ENCODE measurements around the gene ABCB9.
"Not testable (repeated sequence)": the region's sequence is repeated elsewhere in the genome, so short reads cannot be mapped to it uniquely, and the experiment has no call there.

Gene ABCB9

GRCh38 chr12:122965851-122966742 is at the start of gene ABCB9:
TSS of gene ABCB9 (minus strand) at chr12:122966463. CDS start at chr12:122960235, 6,228 bp downstream.
- DNase-seq = peak; percentile 96

- DNase-seq = not testable (repeated sequence)
Observed at GRCh38 chr12:123014473-123014872, 48.2 kb upstream of the ABCB9 start.

- DNase-seq = no peak
Observed at GRCh38 chr12:123013185-123014095, 47.2 kb upstream of the ABCB9 start.

- no peak for DNase-seq
Observed at GRCh38 chr12:123011701-123012100, 45.4 kb upstream of the ABCB9 start.

GRCh38 chr12:123010681-123011080 is 44.4 kb upstream of the ABCB9 start:
- no peak for DNase-seq

- DNase-seq = no peak
Observed at GRCh38 chr12:123010110-123010509, 43.8 kb upstream of the ABCB9 start.

GRCh38 chr12:123006977-123007376 is 40.7 kb upstream of the ABCB9 start:
- no peak for DNase-seq

GRCh38 chr12:123005081-123005626 is 38.9 kb upstream of the ABCB9 start:
- no peak for DNase-seq

- DNase-seq = no peak
Observed at GRCh38 chr12:123004287-123004686, 38.0 kb upstream of the ABCB9 start.

GRCh38 chr12:123003257-123003656 is 37.0 kb upstream of the ABCB9 start:
- no peak for DNase-seq

- DNase-seq = no peak
Observed at GRCh38 chr12:123001464-123001863, 35.2 kb upstream of the ABCB9 start.

- DNase-seq = no peak
Observed at GRCh38 chr12:123000578-123000977, 34.3 kb upstream of the ABCB9 start.

GRCh38 chr12:122999986-123000420 is 33.7 kb upstream of the ABCB9 start:
- no peak for DNase-seq

GRCh38 chr12:122999196-122999946 is 33.1 kb upstream of the ABCB9 start:
- no peak for DNase-seq

- no peak for DNase-seq
Observed at GRCh38 chr12:122998316-122998715, 32.1 kb upstream of the ABCB9 start.

GRCh38 chr12:122997343-122998250 is 31.3 kb upstream of the ABCB9 start:
- no peak for DNase-seq

GRCh38 chr12:122996621-122997342 is 30.5 kb upstream of the ABCB9 start:
- no peak for DNase-seq

GRCh38 chr12:122996188-122996601 is 29.9 kb upstream of the ABCB9 start:
- no peak for DNase-seq

- no peak for DNase-seq
Observed at GRCh38 chr12:122995503-122996187, 29.4 kb upstream of the ABCB9 start.

Data from stimulated activated CD8-positive, alpha-beta memory T cell treated with anti-CD3 and anti-CD28 coated beads, Interleukin-4, amount 100 ng/mL, for 48 hours (primary cell).